Measurements from ENCODE around the gene CLRN3.

Gene CLRN3

GRCh38 chr10:127918572-127918971 lies 25.8 kb upstream of the CLRN3 start:
- DNase-seq, result no peak

- no peak for DNase-seq
These were observed 24.1 kb upstream of the CLRN3 start for GRCh38 chr10:127916826-127917225.

- no peak for DNase-seq
These were observed 22.6 kb upstream of the CLRN3 start for GRCh38 chr10:127915324-127915723.

GRCh38 chr10:127913368-127913759 lies 20.6 kb upstream of the CLRN3 start:
- no peak for DNase-seq

- DNase-seq, result no peak
These were observed 20.0 kb upstream of the CLRN3 start for GRCh38 chr10:127912607-127913367.

GRCh38 chr10:127911867-127912257 lies 19.1 kb upstream of the CLRN3 start:
- DNase-seq, result no peak

GRCh38 chr10:127911218-127911866 lies 18.6 kb upstream of the CLRN3 start:
- DNase-seq, result no peak

- DNase-seq, result no peak
These were observed 17.7 kb upstream of the CLRN3 start for GRCh38 chr10:127910464-127910770.

- no peak for DNase-seq
These were observed 17.1 kb upstream of the CLRN3 start for GRCh38 chr10:127909716-127910463.

GRCh38 chr10:127908959-127909267 lies 16.2 kb upstream of the CLRN3 start:
- no peak for DNase-seq

GRCh38 chr10:127908106-127908958 lies 15.6 kb upstream of the CLRN3 start:
- DNase-seq, result no peak

- DNase-seq, result no peak
These were observed 14.8 kb upstream of the CLRN3 start for GRCh38 chr10:127907411-127908105.

- peak; percentile 61 for DNase-seq
These were observed 14.0 kb upstream of the CLRN3 start, which contains the start of gene PTPRE for GRCh38 chr10:127906548-127907377. Gene PTPRE, plus strand, starts transcription at chr10:127907103. Its CDS starts 133,779 bp downstream, at chr10:128040882.

GRCh38 chr10:127905848-127906261 lies 13.1 kb upstream of the CLRN3 start:
- no peak for DNase-seq

- no peak for DNase-seq
These were observed 12.5 kb upstream of the CLRN3 start for GRCh38 chr10:127905001-127905847.

- no peak for DNase-seq
These were observed 11.7 kb upstream of the CLRN3 start for GRCh38 chr10:127904311-127905000.

- no peak for DNase-seq
These were observed 11.0 kb upstream of the CLRN3 start for GRCh38 chr10:127903789-127904188.

GRCh38 chr10:127899766-127900387 lies 7.1 kb upstream of the CLRN3 start:
- peak; percentile 22 for DNase-seq

- no peak for DNase-seq
These were observed 4.4 kb upstream of the CLRN3 start for GRCh38 chr10:127897177-127897576.
